Measurements from ENCODE around the gene DAGLA. TPM values are rescaled to one million over a fixed set of nuclear protein-coding genes. Genes with fewer than 3 reads are reported as not detected.

Gene DAGLA
- total and polyA plus RNA-seq, 8 donors, result 3.7 to 6.9 (median 5.2) TPM

DNA sequence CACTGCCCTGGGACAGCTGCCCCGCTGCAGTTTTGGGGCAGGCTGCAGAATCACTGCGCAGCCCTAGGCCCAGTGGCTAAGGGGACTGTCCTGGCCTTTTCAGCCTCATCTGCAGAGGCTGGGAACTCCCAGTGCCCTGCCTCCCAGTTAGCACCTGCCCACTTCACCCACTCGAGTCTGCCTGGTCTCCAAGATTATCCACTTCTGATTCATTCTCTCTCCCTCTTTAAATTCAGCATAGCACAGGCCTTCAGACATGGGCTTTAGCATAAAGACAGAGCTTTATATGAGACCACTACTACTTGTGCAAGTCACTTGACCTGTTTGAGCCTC, 8.9 kb downstream of the DAGLA start:
- Histone ChIP-seq H3K27me3 (no peaks in the 10 kb centered on the region), H3K9me3 (no peaks in the 10 kb centered on the region), H3K4me1 (peaks cover 10 to 18% (median 12%) of the 10 kb centered on the region in 3 donors), H3K4me3 (no peak overlapping the region), H3K36me3 (no peaks in the 10 kb centered on the region), H3K27ac (peak overlapping the region in 2 of 4 donors; percentile 63 to 67)
- TF ChIP-seq, protein P1, sequence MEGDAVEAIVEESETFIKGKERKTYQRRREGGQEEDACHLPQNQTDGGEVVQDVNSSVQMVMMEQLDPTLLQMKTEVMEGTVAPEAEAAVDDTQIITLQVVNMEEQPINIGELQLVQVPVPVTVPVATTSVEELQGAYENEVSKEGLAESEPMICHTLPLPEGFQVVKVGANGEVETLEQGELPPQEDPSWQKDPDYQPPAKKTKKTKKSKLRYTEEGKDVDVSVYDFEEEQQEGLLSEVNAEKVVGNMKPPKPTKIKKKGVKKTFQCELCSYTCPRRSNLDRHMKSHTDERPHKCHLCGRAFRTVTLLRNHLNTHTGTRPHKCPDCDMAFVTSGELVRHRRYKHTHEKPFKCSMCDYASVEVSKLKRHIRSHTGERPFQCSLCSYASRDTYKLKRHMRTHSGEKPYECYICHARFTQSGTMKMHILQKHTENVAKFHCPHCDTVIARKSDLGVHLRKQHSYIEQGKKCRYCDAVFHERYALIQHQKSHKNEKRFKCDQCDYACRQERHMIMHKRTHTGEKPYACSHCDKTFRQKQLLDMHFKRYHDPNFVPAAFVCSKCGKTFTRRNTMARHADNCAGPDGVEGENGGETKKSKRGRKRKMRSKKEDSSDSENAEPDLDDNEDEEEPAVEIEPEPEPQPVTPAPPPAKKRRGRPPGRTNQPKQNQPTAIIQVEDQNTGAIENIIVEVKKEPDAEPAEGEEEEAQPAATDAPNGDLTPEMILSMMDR (IDR thresholded peaks at IDR 0.05), result no peak
- no peak for FAIRE-seq
- intact Hi-C loops (cut with DNase I), result loop anchor here in 1 of 3 donors (10.0 kb wide), 1 partner anchor 46 kb away; no protein-coding TSS in a partner anchor
- ATAC-seq, result no peak
- DNase-seq, result no peak
- 55 to 67% methylated on average over 3 of the region's 3 CpGs for WGBS, 2 donors

GRCh38 chr11:61690706-61691379, 10.7 kb downstream of the DAGLA start:
- H3K4me3 ChIP-seq, result no peak overlapping the region
- no peaks in the 10 kb centered on the region for H3K27me3 ChIP-seq
- TF ChIP-seq, protein P1 (IDR thresholded peaks at IDR 0.05), result no peak
- H3K36me3 ChIP-seq, result no peaks in the 10 kb centered on the region
- ATAC-seq (no peak), DNase-seq (peak in 1 of 6 donors; percentile 29), FAIRE-seq (no peak)
- 85 to 88% methylated on average over 17 of the region's 17 CpGs for WGBS, 2 donors
- H3K4me1 ChIP-seq, result peaks cover 24 to 30% (median 29%) of the 10 kb centered on the region in 3 donors
- peak overlapping the region in 1 of 4 donors; percentile 41 for H3K27ac ChIP-seq
- intact Hi-C loops (cut with DNase I), result no loop called here
- H3K9me3 ChIP-seq, result no peaks in the 10 kb centered on the region

- Histone ChIP-seq H3K9me3 (no peaks in the 10 kb centered on the region), H3K27ac (no peak overlapping the region), H3K27me3 (no peaks in the 10 kb centered on the region), H3K36me3 (no peaks in the 10 kb centered on the region), H3K4me1 (peaks cover 31 to 37% (median 36%) of the 10 kb centered on the region in 3 donors), H3K4me3 (no peak overlapping the region)
- TF ChIP-seq, protein P1 (IDR thresholded peaks at IDR 0.05), result no peak
- no peak for FAIRE-seq
- peak in 2 of 6 donors; percentile 25 to 38 for DNase-seq
- 71 to 74% methylated on average over 12 of the region's 12 CpGs for WGBS, 2 donors
- no peak for ATAC-seq
- intact Hi-C loops (cut with DNase I), result no loop called here
Measured at GRCh38 chr11:61691380-61692156, 11.4 kb downstream of the DAGLA start.

GRCh38 chr11:61693922-61694601, 13.9 kb downstream of the DAGLA start:
- H3K4me1 ChIP-seq, result peaks cover 46 to 55% (median 53%) of the 10 kb centered on the region in 3 donors
- peak in 3 of 6 donors; percentile 48 to 63 (median 55) for DNase-seq
- H3K9me3 ChIP-seq, result no peaks in the 10 kb centered on the region
- H3K27ac ChIP-seq, result peak overlapping the region; percentile 83 to 87 (median 86)
- TF ChIP-seq, protein P1 (IDR thresholded peaks at IDR 0.05), result no peak
- H3K27me3 ChIP-seq, result no peaks in the 10 kb centered on the region
- no peak for FAIRE-seq
- intact Hi-C loops (cut with DNase I), result no loop called here
- ATAC-seq, result no peak
- no peaks in the 10 kb centered on the region for H3K36me3 ChIP-seq
- H3K4me3 ChIP-seq, result no peak overlapping the region
- WGBS, 2 donors, result 67 to 75% methylated on average over 11 of the region's 11 CpGs

Measured in pancreas (tissue), 10 donors.